Measurements from ENCODE around the gene IFFO2.

IFFO2 gene

GRCh38 chr1:18949686-18950400 lies 6.6 kb downstream of the IFFO2 start:
- DNase-seq: no peak

GRCh38 chr1:18948913-18949685 lies 7.4 kb downstream of the IFFO2 start:
- no peak for DNase-seq

- DNase-seq: no peak
Observed at GRCh38 chr1:18948048-18948912, 8.2 kb downstream of the IFFO2 start.

DNA sequence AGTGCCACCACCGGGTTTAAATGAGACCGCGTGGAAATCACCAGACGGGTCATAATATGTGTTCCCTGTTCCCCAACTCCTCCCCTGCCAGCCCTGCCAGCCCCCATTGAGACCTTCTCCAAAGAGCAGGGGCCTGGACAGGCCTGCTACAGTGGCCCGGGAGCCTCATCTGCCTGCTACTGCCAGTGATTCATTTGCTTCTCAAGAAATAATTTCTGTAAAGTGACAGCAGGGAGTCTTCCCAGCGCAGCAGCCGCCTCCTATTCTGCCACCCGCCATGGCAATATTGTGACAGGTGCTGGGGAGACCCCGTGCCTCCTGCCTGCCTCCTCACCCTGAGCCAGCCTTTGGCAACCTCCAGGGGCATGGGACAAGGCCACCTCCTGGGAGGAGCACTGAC lies 8.9 kb downstream of the IFFO2 start:
- DNase-seq: no peak

- no peak for DNase-seq
Observed at GRCh38 chr1:18946550-18947381, 9.7 kb downstream of the IFFO2 start.

DNA sequence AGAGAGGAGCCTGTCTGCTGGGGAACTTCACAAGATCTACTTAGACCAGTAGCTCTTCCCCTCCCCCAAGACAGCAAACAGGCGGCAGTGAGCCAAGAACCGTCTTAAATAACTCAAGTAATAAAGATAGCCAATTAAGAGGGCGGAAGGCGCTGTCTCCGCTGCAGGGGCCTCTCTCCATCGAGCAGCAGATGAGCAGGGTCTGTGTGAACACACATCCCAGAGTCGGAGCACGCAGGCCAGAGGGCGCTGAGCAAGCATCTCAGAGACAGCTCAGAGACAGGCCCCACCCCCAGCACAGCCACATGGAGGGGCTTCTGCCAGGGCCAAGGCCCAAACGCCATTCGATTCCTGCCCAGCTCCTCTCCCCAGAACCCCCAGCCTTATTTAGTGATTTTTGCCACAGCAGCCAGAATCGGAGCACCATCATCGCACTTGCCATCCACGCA lies 11.1 kb downstream of the IFFO2 start:
- no peak for DNase-seq

- no peak for DNase-seq
Observed at GRCh38 chr1:18944810-18945209, 11.7 kb downstream of the IFFO2 start.

- no peak for DNase-seq
Observed at GRCh38 chr1:18943914-18944572, 12.4 kb downstream of the IFFO2 start.

- DNase-seq: no peak
Observed at GRCh38 chr1:18943162-18943561, 13.3 kb downstream of the IFFO2 start.

GRCh38 chr1:18942340-18942739 lies 14.1 kb downstream of the IFFO2 start:
- DNase-seq: no peak

- no peak for DNase-seq
Observed at GRCh38 chr1:18941221-18942141, 15.0 kb downstream of the IFFO2 start.

- no peak for DNase-seq
Observed at GRCh38 chr1:18940303-18941020, 16.0 kb downstream of the IFFO2 start.

DNA sequence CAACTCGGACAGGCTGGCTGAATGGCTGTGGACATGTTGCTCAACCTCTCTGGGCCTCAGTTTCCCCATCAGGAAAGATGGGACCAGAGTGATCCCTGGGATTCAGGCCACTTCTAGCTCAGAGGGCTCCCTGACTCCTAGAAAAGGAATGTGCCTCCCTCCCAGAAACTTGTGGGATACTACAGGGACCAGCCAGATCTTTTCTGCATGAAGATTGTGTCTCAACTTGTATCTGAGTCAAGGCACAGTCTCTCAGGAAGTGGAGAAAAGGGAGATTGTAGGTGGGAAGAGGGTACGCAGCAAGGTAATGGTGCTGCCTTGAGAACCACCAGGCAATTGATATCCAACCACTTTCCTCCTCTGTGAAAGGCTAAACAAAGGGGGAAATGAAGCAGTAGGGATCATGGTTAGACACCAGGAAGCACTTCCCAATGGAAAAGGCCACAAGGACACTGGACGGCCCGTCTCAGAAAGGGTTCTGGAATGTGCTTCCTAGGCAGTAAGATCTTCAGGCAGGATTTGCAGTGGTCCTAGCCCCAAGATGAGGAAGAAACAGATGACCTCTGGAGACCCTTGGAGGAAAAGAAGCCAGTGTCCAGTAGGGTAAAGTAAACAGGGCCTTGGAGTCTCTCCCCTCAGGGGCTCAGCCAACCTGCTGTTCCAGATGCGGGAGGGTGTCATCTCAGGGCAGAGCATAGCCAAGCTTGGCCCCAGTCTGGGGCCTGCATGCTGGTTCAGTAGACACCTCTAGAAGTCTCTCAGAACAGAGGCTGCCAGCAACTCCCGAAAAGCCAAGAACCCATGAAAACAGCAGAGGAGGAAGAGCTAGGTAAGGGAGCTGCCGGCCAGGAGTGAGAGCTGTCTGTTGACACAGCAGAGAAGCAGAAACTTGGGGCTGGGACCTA lies 16.8 kb downstream of the IFFO2 start:
- DNase-seq: no peak

DNA sequence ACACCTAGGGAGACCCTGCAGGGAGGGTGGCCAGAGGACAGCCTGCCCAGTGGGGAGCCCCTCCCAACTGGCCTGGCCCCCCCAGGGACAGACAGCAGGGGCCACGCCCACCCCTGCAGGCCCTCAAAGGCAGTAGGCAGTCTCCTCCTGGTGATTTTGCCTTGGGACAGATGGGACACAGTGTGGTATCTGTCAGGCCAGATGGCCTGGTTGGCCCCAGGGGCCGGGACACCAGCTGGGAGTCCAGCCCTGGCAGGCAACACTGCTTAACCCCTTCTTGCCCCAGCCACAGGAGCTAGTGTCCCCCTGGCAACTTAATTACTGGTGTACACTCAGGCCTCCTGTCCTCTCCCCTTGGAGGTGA lies 17.8 kb downstream of the IFFO2 start:
- no peak for DNase-seq

GRCh38 chr1:18938008-18938706 lies 18.3 kb downstream of the IFFO2 start:
- DNase-seq: no peak

DNA sequence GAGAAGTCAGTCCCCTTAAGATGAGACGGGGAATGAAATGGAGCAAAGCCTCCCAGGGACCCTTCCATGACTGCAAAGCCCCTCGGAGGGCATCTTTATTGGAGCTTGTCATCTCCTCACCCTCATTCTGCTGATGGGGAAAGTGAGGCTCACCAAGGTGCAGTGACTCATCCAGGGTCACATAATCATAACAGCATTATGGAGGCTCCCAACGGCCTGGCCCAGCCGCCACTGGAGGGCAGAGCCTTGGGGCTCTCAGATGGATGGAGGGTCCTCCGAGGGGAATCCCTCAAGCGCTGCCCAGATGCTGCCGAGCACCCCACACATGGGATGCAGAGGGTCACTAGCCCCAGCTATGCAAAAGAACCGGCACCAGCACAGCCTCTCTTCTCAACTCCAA lies 18.9 kb downstream of the IFFO2 start:
- DNase-seq: no peak

- no peak for DNase-seq
Observed at GRCh38 chr1:18936814-18937481, 19.5 kb downstream of the IFFO2 start.

GRCh38 chr1:18936471-18936813 lies 20.0 kb downstream of the IFFO2 start:
- DNase-seq: no peak

Data from activated CD8-positive, alpha-beta memory T cell treated with anti-CD3 and anti-CD28 coated beads for 24 hours (primary cell).